Measurements from ENCODE around the gene BMS1. TPM values are rescaled to one million over a fixed set of nuclear protein-coding genes. Genes with fewer than 3 reads are reported as not detected.

The BMS1 gene
- total and polyA plus RNA-seq, 10 of the 15 experiments (the other 5 are each of a cell fraction or from before 2014, with no cell fraction given): 7.6 to 33.6 (median 21.0) TPM

GRCh38 chr10:42790835-42791234 is 8.2 kb downstream of the BMS1 start:
- ChIA-PET RAD21 (ENCODE audit: unreplicated experiment) (no interaction called here), SMC1A (ENCODE audit: uncharacterized antibody, unreplicated experiment) (no interaction called here), POLR2A (no interaction called here), CTCF (interaction anchor here (0.5 kb wide), 1 partner anchor 1184 kb away, joined by 3 read pairs; no protein-coding TSS in a partner anchor)
- BruUV-seq (replicated peaks): no TSS peak
- DNase-seq (ENCODE audit: low read depth, low spot score) (no peak), FAIRE-seq (no peak), ATAC-seq (no peak)
- H2AFZ ChIP-seq (ENCODE audit: control insufficient read depth, low read depth, low read length): no peak overlapping the region
- no peak overlapping the region for H3K4me2 ChIP-seq (ENCODE audit: control insufficient read depth, insufficient read depth)
- TF ChIP-seq CBX5 (IDR thresholded peaks at IDR 0.05; ENCODE audit: low read depth): no peak
- no peak for TF ChIP-seq ZNF622 (IDR thresholded peaks at IDR 0.05)
- no peak for TF ChIP-seq CTCF (IDR thresholded peaks at IDR 0.05 in 2 of 3, conservative IDR thresholded peaks at IDR 0.05 in 1 of 3; ENCODE audit: control insufficient read depth in 2 of 3, extremely low read depth in 1 of 3, insufficient read depth in 1 of 3, low read depth in 3 of 3, low read length in 3 of 3)
- TF ChIP-seq SIN3A (IDR thresholded peaks at IDR 0.05; ENCODE audit: low read depth, low read length): no peak
- no peak for TF ChIP-seq SREBF1 (IDR thresholded peaks at IDR 0.05; ENCODE audit: low read length)
- TF ChIP-seq RBBP5 (conservative IDR thresholded peaks at IDR 0.05): no peak
- TF ChIP-seq TCF3 (IDR thresholded peaks at IDR 0.05; ENCODE audit: borderline replicate concordance, insufficient read depth, low read depth, low read length): no peak
- no peak for TF ChIP-seq NFYB (IDR thresholded peaks at IDR 0.05; ENCODE audit: insufficient read depth, low read depth, low read length)
- no peak for TF ChIP-seq NKRF (conservative IDR thresholded peaks at IDR 0.05)
- no peak for TF ChIP-seq HDAC2 (IDR thresholded peaks at IDR 0.05)
- TF ChIP-seq TAF1 (IDR thresholded peaks at IDR 0.05; ENCODE audit: borderline replicate concordance, low read depth, low read length): no peak
- no peak for TF ChIP-seq ZBTB11 (CRISPR knock-in tag; IDR thresholded peaks at IDR 0.05)
- no peak for TF ChIP-seq MTA3 (IDR thresholded peaks at IDR 0.05; ENCODE audit: borderline replicate concordance, low read length)
- TF ChIP-seq TARDBP (IDR thresholded peaks at IDR 0.05; ENCODE audit: borderline replicate concordance): no peak
- TF ChIP-seq ATF7 (IDR thresholded peaks at IDR 0.05; ENCODE audit: low read depth): no peak
- no peak overlapping the region for H3K4me3 ChIP-seq
- H3K27ac ChIP-seq (ENCODE audit: control insufficient read depth, insufficient read depth): no peak overlapping the region
- H3K9ac ChIP-seq (ENCODE audit: control insufficient read depth, insufficient read depth, low read length): no peak overlapping the region
- peaks cover 10 to 32% of the 10 kb centered on the region in 2 experiments for H3K36me3 ChIP-seq (ENCODE audit: control insufficient read depth in 2 of 2, insufficient read depth in 2 of 2, low read length in 1 of 2)
- H4K20me1 ChIP-seq (ENCODE audit: control insufficient read depth, insufficient read depth): no peaks in the 10 kb centered on the region
- no peaks in the 10 kb centered on the region for H3K4me1 ChIP-seq (ENCODE audit: control insufficient read depth, insufficient read depth, low read length)
- intact Hi-C loops (cut with micrococcal nuclease; ENCODE audit: unreplicated experiment): loop anchor here (10.0 kb wide), 1 partner anchor 314 kb away; no protein-coding TSS in a partner anchor
- H3K27me3 ChIP-seq (replicated peaks in 1 of 2; ENCODE audit: control insufficient read depth in 2 of 2, insufficient read depth in 2 of 2, low read length in 1 of 2): no peaks in the 10 kb centered on the region
- no peaks in the 10 kb centered on the region for H3K9me3 ChIP-seq (replicated peaks; ENCODE audit: control insufficient read depth, insufficient read depth, low read length)
- no peaks in the 10 kb centered on the region for H3K79me2 ChIP-seq (ENCODE audit: control insufficient read depth, insufficient read depth, low read length)
- 82% methylated on average over 3 of the region's 3 CpGs for WGBS (ENCODE audit: insufficient coverage, insufficient replicate concordance, low lambda C conversion rate, missing lambda C conversion rate)
- in situ Hi-C loops (cut with MboI): loop anchor here (25.0 kb wide), 1 partner anchor 596 kb away; no protein-coding TSS in a partner anchor
